HEK293 (cell line): ENCODE measurements around the gene APRT.
A peak's percentile ranks its signal among the peaks of the same experiment; 100 is the strongest.

ENCODE experiments used
- CTCF ChIA-PET: fragments of 350-600 bp; formaldehyde crosslinking; extraction: SDS; loops from one replicate; lab custom pipeline; 2021; ENCODE audit warnings: antibody characterized with exemption; lab: Yijun Ruan, JAX
- POLR2A ChIA-PET: fragments of 300-600 bp; formaldehyde crosslinking; extraction: SDS; loops from one replicate; lab custom pipeline; 2020; ENCODE audit warnings: antibody characterized with exemption, inconsistent platforms; lab: Yijun Ruan, JAX
- H3K27ac ChIP-seq: fragments of 200-500 bp; sonication (Bioruptor generic); 2 replicates; pipeline ENCODE4 v1.5.1; 2014; ENCODE audit warnings: low read depth, low read length, control low read depth, inconsistent platforms; ENCODE audit errors: extremely low read depth
- H3K36me3 ChIP-seq, 2 experiments: fragments of 200-500 bp in 1 of 2; sonication (Bioruptor generic) in 1 of 2; 1 replicate in 1 of 2; 2 replicates in 1 of 2; pipeline ENCODE4 v1.5.1; 2014 to 2017; ENCODE audit warnings: inconsistent platforms in 2 of 2, low read length in 2 of 2; ENCODE audit not compliant: control insufficient read depth in 2 of 2, insufficient read depth in 1 of 2
- H3K4me1 ChIP-seq: fragments of 200-500 bp; sonication (Bioruptor generic); 2 replicates; pipeline ENCODE4 v1.5.1; 2014; ENCODE audit warnings: mild to moderate bottlenecking, low read length, inconsistent platforms; ENCODE audit not compliant: control insufficient read depth, insufficient read depth
- H3K4me3 ChIP-seq: 2 replicates; pipeline ENCODE4 v1.5.1; 2011; ENCODE audit warnings: low read depth, mild to moderate bottlenecking, control low read depth, low read length, moderate library complexity
- H3K9me3 ChIP-seq: fragments of 200-500 bp; sonication (Bioruptor generic); 2 replicates; pipeline ENCODE4 v1.5.1; 2014; ENCODE audit warnings: low read depth, low read length, inconsistent platforms; ENCODE audit not compliant: control insufficient read depth, insufficient read depth
- EGR2 ChIP-seq: fragments of 450-650 bp; formaldehyde crosslinking; IDR thresholded peaks from 2 replicates; pipeline ENCODE4 v1.5.1; 2016; ENCODE audit warnings: low read depth, missing biosample characterization, missing genetic modification characterization
- GFI1B ChIP-seq: fragments of 450-650 bp; formaldehyde crosslinking; IDR thresholded peaks from 2 replicates; pipeline ENCODE4 v1.5.1; 2016; ENCODE audit warnings: missing biosample characterization, missing genetic modification characterization
- GLI4 ChIP-seq: fragments of 450-650 bp; formaldehyde crosslinking; IDR thresholded peaks from 2 replicates; pipeline ENCODE4 v1.5.1; 2016; ENCODE audit warnings: missing biosample characterization, missing genetic modification characterization
- GLIS1 ChIP-seq: fragments of 450-650 bp; formaldehyde crosslinking; IDR thresholded peaks from 2 replicates; pipeline ENCODE4 v1.5.1; 2016; ENCODE audit warnings: missing biosample characterization, missing genetic modification characterization
- GLIS2 ChIP-seq: fragments of 450-650 bp; formaldehyde crosslinking; IDR thresholded peaks from 2 replicates; pipeline ENCODE4 v1.5.1; 2016; ENCODE audit warnings: missing biosample characterization, missing genetic modification characterization
- IKZF3 ChIP-seq: fragments of 450-650 bp; IDR thresholded peaks from 2 replicates; pipeline ENCODE4 v1.5.0; 2018; ENCODE audit warnings: missing biosample characterization, mild to moderate bottlenecking, missing genetic modification characterization, moderate library complexity
- YY1 ChIP-seq: fragments of 450-650 bp; formaldehyde crosslinking; IDR thresholded peaks from 2 replicates; pipeline ENCODE4 v1.5.1; 2018; ENCODE audit warnings: missing biosample characterization, missing genetic modification characterization
- ZBTB17 ChIP-seq: fragments of 450-650 bp; formaldehyde crosslinking; IDR thresholded peaks from 2 replicates; pipeline ENCODE4 v1.5.1; 2016; ENCODE audit warnings: missing biosample characterization, missing genetic modification characterization
- ZBTB8A ChIP-seq: fragments of 450-650 bp; formaldehyde crosslinking; IDR thresholded peaks from 2 replicates; pipeline ENCODE4 v1.5.1; 2016; ENCODE audit warnings: missing biosample characterization, missing genetic modification characterization
- ZIC2 ChIP-seq: fragments of 450-650 bp; formaldehyde crosslinking; IDR thresholded peaks from 2 replicates; pipeline ENCODE4 v1.5.1; 2016; ENCODE audit warnings: missing biosample characterization, missing genetic modification characterization
- ZNF10 ChIP-seq: fragments of 450-650 bp; formaldehyde crosslinking; IDR thresholded peaks from 2 replicates; pipeline ENCODE4 v1.5.1; 2017; ENCODE audit warnings: missing biosample characterization, missing genetic modification characterization
- ZNF19 ChIP-seq: fragments of 450-650 bp; formaldehyde crosslinking; IDR thresholded peaks from 2 replicates; pipeline ENCODE4; 2016; ENCODE audit warnings: missing biosample characterization, missing genetic modification characterization, low read depth
- ZNF24 ChIP-seq: fragments of 450-650 bp; formaldehyde crosslinking; IDR thresholded peaks from 2 replicates; pipeline ENCODE4 v1.5.1; 2016; ENCODE audit warnings: missing biosample characterization, missing genetic modification characterization
- ZNF266 ChIP-seq: fragments of 450-650 bp; formaldehyde crosslinking; IDR thresholded peaks from 2 replicates; pipeline ENCODE4 v1.5.1; 2016; ENCODE audit warnings: missing biosample characterization, missing genetic modification characterization, low read depth
- ZNF292 ChIP-seq: fragments of 450-650 bp; formaldehyde crosslinking; IDR thresholded peaks from 2 replicates; pipeline ENCODE4 v1.5.1; 2016; ENCODE audit warnings: low read depth, missing biosample characterization, missing genetic modification characterization, borderline replicate concordance
- ZNF335 ChIP-seq: fragments of 450-650 bp; formaldehyde crosslinking; conservative IDR thresholded peaks from 2 replicates; pipeline ENCODE4 v1.5.1; 2016; ENCODE audit warnings: missing biosample characterization, missing genetic modification characterization
- ZNF416 ChIP-seq: fragments of 450-650 bp; formaldehyde crosslinking; IDR thresholded peaks from 2 replicates; pipeline ENCODE4 v1.5.1; 2016; ENCODE audit warnings: missing biosample characterization, missing genetic modification characterization
- ZNF433 ChIP-seq: fragments of 450-650 bp; formaldehyde crosslinking; IDR thresholded peaks from 2 replicates; pipeline ENCODE4 v1.5.1; 2016; ENCODE audit warnings: missing biosample characterization, missing genetic modification characterization, low read depth
- ZNF510 ChIP-seq: fragments of 450-650 bp; formaldehyde crosslinking; IDR thresholded peaks from 2 replicates; pipeline ENCODE4 v1.5.1; 2018; ENCODE audit warnings: mild to moderate bottlenecking, missing genetic modification characterization, missing biosample characterization; ENCODE audit not compliant: insufficient replicate concordance
- ZNF623 ChIP-seq: fragments of 450-650 bp; formaldehyde crosslinking; IDR thresholded peaks from 2 replicates; pipeline ENCODE4 v1.5.1; 2016; ENCODE audit warnings: missing biosample characterization, missing genetic modification characterization
- TF ChIP-seq, protein P1 (sequence below): fragments of 450-650 bp; formaldehyde crosslinking; IDR thresholded peaks from 2 replicates; pipeline ENCODE4 v1.5.1; 2016; ENCODE audit warnings: missing biosample characterization, missing genetic modification characterization
- TF ChIP-seq, protein P2 (sequence below): fragments of 450-650 bp; formaldehyde crosslinking; IDR thresholded peaks from 2 replicates; pipeline ENCODE4 v1.5.1; 2016; ENCODE audit warnings: missing biosample characterization, missing genetic modification characterization, low read depth
- TF ChIP-seq, protein P3 (sequence below): fragments of 450-650 bp; formaldehyde crosslinking; optimal IDR thresholded peaks from 2 replicates; pipeline ENCODE3; 2016; ENCODE audit warnings: missing biosample characterization, mild to moderate bottlenecking, missing genetic modification characterization
- TF ChIP-seq, protein P4 (sequence below): fragments of 450-650 bp; formaldehyde crosslinking; IDR thresholded peaks from 2 replicates; pipeline ENCODE4 v1.5.1; 2016; ENCODE audit warnings: missing biosample characterization, missing genetic modification characterization
- TF ChIP-seq, protein P5 (sequence below): fragments of 450-650 bp; formaldehyde crosslinking; IDR thresholded peaks from 2 replicates; pipeline ENCODE4 v1.5.1; 2016; ENCODE audit warnings: missing biosample characterization, missing genetic modification characterization
- TF ChIP-seq, protein P6 (sequence below): fragments of 450-650 bp; formaldehyde crosslinking; IDR thresholded peaks from 2 replicates; pipeline ENCODE4 v1.5.1; 2017; ENCODE audit warnings: missing biosample characterization, missing genetic modification characterization

Gene APRT

DNA sequence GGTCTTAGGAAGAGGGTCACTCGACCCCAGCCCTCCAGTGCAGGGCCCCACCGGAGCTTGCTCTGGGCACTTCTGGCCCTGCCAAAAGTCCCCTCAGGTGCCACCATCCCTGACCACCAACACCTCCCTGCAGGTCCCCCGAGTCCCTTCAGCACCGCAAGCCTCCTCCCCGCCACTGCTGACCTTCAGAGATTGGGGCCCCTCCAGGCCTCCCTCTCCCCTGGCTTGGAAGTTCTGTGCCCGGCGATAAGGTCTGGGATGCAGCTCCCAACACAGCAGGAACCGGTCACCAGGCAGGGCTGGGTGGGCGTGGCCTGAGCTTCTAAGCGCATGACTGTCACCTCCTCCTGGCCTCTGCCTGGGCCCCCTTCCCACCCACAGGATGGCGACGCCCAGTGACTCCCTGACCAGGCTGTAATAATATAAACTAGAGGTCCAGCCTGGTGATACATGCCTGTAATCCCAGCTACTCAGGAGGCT lies 37.9 kb downstream of the APRT start (continued):
- TF ChIP-seq, protein P1, sequence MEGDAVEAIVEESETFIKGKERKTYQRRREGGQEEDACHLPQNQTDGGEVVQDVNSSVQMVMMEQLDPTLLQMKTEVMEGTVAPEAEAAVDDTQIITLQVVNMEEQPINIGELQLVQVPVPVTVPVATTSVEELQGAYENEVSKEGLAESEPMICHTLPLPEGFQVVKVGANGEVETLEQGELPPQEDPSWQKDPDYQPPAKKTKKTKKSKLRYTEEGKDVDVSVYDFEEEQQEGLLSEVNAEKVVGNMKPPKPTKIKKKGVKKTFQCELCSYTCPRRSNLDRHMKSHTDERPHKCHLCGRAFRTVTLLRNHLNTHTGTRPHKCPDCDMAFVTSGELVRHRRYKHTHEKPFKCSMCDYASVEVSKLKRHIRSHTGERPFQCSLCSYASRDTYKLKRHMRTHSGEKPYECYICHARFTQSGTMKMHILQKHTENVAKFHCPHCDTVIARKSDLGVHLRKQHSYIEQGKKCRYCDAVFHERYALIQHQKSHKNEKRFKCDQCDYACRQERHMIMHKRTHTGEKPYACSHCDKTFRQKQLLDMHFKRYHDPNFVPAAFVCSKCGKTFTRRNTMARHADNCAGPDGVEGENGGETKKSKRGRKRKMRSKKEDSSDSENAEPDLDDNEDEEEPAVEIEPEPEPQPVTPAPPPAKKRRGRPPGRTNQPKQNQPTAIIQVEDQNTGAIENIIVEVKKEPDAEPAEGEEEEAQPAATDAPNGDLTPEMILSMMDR (tag by site-specific recombination) = no peak
- TF ChIP-seq EGR2 (0 out of 2 replicates have a peak, but pooled peaks have one; percentile 28), ZIC2 (peak; percentile 36; the same call in 1 of the 2 replicates), ZNF292 (tag by site-specific recombination) (no peak), ZBTB8A (tag by site-specific recombination) (0 out of 2 replicates have a peak, but pooled peaks have one; percentile 18), ZNF19 (tag by site-specific recombination) (no peak)
- TF ChIP-seq, protein P2, sequence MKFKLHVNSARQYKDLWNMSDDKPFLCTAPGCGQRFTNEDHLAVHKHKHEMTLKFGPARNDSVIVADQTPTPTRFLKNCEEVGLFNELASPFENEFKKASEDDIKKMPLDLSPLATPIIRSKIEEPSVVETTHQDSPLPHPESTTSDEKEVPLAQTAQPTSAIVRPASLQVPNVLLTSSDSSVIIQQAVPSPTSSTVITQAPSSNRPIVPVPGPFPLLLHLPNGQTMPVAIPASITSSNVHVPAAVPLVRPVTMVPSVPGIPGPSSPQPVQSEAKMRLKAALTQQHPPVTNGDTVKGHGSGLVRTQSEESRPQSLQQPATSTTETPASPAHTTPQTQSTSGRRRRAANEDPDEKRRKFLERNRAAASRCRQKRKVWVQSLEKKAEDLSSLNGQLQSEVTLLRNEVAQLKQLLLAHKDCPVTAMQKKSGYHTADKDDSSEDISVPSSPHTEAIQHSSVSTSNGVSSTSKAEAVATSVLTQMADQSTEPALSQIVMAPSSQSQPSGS (tag by site-specific recombination) = no peak

DNA sequence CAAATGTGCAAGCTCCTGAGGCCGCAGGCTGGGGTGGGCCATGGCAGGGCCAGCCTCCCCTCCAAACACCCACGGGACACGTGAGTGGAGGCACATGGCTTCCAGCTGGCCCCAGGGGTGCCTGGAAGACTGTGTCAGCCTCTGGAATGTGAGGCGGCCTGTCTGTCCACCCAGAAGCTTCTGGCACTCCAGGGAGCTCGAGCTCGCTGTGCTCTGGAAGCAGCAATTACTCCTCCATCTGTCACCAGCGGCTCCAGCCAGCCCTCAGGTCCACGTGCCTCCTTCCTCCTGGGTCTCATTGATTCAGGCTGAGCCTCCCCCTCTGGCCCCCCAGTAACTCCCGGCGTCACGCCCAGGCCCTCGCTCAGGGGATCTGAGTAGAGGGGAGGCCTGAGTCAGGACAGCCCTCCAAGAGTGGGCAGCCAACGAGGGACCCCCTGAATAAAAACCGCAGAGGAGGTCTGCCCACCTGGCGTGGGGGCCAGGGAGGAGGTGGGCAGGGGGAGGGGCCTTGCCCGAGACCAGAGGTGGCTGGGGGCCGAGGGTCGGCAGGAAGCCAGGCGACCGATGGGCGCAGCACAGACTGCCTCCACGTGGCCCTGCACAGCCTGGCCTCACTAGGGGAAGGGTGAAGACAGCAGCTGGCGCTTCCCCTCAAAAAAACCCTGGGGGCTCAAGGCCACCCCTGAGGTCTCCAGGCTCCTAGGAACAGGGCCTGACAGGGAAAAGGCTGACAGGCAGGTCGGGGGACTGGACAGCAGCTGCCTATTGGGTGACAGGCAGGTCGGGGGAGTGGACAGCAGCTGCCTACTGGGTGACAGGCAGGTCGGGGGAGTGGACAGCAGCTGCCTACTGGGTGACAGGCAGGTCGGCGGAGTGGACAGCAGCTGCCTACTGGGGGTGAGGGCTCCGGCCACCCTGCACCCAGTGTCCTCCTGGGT lies 38.6 kb downstream of the APRT start:
- Histone ChIP-seq H3K4me1 (peaks cover 35% of the 10 kb centered on the region), H3K27ac (no peak overlapping the region), H3K4me3 (no peak overlapping the region), H3K36me3 (no peaks in the 10 kb centered on the region), H3K9me3 (no peaks in the 10 kb centered on the region)
- ChIA-PET POLR2A (interaction anchor here (0.8 to 6.8 kb wide), 7 partner anchors 9 to 36 kb away, joined by 3 to 97 read pairs (median 10); partner anchors contain the start of gene PIEZO1), CTCF (interaction anchor here (0.6 to 9.2 kb wide), 7 partner anchors 8 to 1200 kb away, joined by 4 to 58 read pairs (median 4); no protein-coding TSS in a partner anchor)
- TF ChIP-seq ZNF433 (tag by site-specific recombination) = no peak
- no peak for TF ChIP-seq ZNF335 (tag by site-specific recombination)
- TF ChIP-seq GLI4 (tag by site-specific recombination) = no peak
- TF ChIP-seq, protein P3, sequence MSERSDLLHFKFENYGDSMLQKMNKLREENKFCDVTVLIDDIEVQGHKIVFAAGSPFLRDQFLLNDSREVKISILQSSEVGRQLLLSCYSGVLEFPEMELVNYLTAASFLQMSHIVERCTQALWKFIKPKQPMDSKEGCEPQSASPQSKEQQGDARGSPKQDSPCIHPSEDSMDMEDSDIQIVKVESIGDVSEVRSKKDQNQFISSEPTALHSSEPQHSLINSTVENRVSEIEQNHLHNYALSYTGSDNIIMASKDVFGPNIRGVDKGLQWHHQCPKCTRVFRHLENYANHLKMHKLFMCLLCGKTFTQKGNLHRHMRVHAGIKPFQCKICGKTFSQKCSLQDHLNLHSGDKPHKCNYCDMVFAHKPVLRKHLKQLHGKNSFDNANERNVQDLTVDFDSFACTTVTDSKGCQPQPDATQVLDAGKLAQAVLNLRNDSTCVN (tag by site-specific recombination) = peak; percentile 9
- no peak for TF ChIP-seq ZNF416 (tag by site-specific recombination)
- peak; percentile 92 for TF ChIP-seq ZIC2
- no peak for TF ChIP-seq ZNF266 (tag by site-specific recombination)
- TF ChIP-seq, protein P4, sequence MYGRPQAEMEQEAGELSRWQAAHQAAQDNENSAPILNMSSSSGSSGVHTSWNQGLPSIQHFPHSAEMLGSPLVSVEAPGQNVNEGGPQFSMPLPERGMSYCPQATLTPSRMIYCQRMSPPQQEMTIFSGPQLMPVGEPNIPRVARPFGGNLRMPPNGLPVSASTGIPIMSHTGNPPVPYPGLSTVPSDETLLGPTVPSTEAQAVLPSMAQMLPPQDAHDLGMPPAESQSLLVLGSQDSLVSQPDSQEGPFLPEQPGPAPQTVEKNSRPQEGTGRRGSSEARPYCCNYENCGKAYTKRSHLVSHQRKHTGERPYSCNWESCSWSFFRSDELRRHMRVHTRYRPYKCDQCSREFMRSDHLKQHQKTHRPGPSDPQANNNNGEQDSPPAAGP = 0 out of 2 replicates have a peak, but pooled peaks have one; percentile 28
- TF ChIP-seq, protein P5, sequence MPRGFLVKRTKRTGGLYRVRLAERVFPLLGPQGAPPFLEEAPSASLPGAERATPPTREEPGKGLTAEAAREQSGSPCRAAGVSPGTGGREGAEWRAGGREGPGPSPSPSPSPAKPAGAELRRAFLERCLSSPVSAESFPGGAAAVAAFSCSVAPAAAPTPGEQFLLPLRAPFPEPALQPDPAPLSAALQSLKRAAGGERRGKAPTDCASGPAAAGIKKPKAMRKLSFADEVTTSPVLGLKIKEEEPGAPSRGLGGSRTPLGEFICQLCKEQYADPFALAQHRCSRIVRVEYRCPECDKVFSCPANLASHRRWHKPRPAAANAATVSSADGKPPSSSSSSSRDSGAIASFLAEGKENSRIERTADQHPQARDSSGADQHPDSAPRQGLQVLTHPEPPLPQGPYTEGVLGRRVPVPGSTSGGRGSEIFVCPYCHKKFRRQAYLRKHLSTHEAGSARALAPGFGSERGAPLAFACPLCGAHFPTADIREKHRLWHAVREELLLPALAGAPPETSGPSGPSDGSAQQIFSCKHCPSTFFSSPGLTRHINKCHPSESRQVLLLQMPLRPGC (tag by site-specific recombination) = no peak
- peak; percentile 61 for TF ChIP-seq ZNF10 (tag by site-specific recombination)
- TF ChIP-seq ZNF510 = no peak
- peak; percentile 28; the same call in 1 of the 2 replicates for TF ChIP-seq ZBTB8A (tag by site-specific recombination)
- no peak for TF ChIP-seq ZNF623 (tag by site-specific recombination)
- peak; percentile 93 for TF ChIP-seq GLIS1
- no peak for TF ChIP-seq GFI1B (tag by site-specific recombination)
- no peak for TF ChIP-seq YY1 (tag by site-specific recombination)
- peak; percentile 75 for TF ChIP-seq GLIS2
- peak; percentile 42; the same call in 1 of the 2 replicates for TF ChIP-seq ZBTB17 (tag by site-specific recombination)
- TF ChIP-seq, protein P6, sequence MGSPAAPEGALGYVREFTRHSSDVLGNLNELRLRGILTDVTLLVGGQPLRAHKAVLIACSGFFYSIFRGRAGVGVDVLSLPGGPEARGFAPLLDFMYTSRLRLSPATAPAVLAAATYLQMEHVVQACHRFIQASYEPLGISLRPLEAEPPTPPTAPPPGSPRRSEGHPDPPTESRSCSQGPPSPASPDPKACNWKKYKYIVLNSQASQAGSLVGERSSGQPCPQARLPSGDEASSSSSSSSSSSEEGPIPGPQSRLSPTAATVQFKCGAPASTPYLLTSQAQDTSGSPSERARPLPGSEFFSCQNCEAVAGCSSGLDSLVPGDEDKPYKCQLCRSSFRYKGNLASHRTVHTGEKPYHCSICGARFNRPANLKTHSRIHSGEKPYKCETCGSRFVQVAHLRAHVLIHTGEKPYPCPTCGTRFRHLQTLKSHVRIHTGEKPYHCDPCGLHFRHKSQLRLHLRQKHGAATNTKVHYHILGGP (tag by site-specific recombination) = no peak
- TF ChIP-seq IKZF3 (tag by site-specific recombination) = peak; percentile 28; the same call in 1 of the 2 replicates
- TF ChIP-seq ZNF24 = no peak
